HG03025 (cell line): ENCODE measurements around the gene ATP11B.

Experiments
- ATAC-seq: cut with Tn5 transposase; IDR thresholded peaks from one replicate; pipeline ENCODE4 v1.9.1; 2021; ENCODE audit warnings: mild to moderate bottlenecking, moderate library complexity; ENCODE audit not compliant: unreplicated experiment, low FRiP score

Gene ATP11B

GRCh38 chr3:182792901-182793662 lies at the start of gene ATP11B:
ATP11B (plus strand) TSS chr3:182793504; CDS start chr3:182793760, 256 bp downstream.
- ATAC-seq, result peak; percentile 74

DNA sequence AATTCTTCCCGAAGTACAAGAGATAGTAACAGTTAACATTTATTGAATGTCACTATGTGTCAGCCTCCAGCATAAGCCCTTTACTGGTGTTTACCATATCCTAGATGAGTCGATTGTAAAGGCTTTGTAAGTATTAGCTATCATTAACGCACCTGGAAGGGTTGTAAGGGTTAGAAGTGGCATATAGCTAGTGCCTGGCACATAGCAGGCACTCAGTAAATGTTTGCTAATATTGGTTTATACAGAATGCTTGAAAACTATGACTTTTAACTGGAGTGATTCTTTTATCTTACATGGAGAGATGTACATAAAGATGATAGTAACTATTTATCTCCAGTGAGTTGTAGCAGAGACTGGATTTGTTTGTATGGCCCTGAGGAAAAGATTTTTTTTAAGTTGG lies 46.3 kb upstream of the ATP11B start:
- ATAC-seq, result no peak

DNA sequence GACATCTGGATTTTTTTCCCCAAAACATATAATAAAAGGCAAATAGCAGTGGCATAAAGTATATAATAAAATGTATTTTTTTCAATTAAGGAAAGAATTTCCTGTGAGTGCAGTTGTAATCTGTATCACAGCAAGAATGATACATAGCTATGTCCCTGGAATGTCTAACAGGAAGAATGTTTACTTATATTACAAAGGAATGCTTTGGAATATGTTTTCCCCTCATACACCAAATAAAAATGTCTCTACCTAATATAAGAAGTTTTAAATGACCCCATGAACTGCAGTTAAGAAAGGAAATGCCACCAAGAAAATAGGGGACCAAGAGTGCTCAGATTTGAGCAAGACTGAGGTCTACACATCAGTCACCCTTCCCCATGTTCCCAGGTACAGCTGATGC lies 38.0 kb upstream of the ATP11B start:
- no peak for ATAC-seq

DNA sequence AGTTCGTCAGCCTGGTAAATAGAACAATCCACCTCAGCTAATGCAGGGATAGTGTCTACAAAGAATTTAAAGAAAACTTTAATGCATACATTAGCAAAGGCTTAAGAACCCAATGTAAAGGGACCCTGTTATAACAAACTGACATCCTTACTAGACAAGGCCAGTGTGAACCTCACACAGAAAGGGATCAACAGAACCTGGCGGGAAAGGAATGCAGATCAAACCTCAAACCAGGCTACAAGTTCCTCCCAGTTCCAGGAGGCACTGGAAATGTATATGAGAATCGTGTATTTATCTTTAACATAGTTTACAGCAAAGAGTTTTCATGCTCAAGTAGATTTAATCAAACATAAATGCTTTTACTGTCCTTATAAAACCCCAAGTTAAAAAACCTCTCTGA lies 37.6 kb upstream of the ATP11B start:
- ATAC-seq, result no peak

DNA sequence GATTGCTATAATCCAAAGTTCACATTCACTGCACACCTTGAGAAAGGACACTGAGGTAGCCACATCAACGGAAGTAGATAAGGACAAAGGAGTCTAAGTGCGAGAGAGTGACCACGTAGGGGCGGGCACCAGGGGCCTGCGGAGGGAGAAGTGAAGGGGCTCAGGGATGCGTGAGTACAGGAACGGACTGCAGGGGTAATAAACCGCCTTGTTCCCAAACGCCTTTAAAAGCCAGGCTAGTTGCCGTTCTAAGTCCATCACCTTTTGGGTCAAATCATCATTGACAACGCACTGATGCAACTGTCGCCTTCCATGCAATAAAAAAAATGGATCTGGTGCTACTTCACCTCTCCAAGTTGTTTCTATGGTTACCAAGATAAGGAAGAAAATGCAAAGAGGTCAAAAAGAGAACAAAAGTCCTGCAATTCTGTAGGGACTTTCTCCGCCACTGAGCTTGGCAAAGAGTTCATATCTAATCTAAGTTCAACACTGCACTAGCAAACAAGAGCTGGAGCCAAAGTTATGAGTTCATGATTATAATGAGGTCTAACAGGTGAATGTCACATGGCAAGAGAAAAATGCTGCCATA lies 32.6 kb upstream of the ATP11B start:
- no peak for ATAC-seq

DNA sequence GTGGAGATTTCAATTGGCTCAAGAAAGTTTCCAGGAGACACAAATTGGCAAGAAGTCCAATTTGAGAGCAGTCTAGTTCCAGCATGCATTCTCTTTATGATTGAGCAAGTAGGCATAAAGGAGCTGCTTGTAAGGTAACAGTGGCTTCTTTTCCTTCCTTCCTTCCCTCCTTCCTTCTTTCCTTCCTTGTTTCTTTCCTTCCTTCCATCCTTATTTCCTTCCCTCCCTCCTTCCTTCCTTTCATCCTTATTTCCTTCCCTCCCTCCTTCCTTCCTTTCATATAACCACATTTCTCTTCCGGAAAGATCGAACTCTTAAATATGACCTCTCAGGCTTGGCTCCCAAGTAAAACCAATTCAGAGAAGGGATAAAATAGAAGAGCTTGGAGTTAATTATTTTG lies 29.4 kb upstream of the ATP11B start:
- no peak for ATAC-seq

DNA sequence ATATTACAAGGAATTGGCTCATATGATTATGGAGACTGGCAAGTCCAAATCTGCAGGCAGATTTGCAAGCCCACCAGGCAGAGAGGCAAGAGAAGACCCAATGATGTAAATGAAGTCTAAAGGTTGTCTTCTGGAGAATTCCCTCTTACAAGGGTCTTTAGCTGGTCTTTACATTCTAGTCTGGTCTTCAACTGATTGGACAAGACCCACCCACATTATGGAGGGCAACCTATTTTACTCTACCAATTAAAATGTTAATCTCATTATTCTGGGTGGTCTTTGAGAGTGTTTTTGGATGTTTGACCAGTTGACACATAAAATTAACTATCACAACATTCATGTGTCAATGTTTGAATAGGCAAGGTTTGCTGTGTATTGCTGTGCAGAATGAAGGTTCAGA lies 28.0 kb upstream of the ATP11B start:
- no peak for ATAC-seq

DNA sequence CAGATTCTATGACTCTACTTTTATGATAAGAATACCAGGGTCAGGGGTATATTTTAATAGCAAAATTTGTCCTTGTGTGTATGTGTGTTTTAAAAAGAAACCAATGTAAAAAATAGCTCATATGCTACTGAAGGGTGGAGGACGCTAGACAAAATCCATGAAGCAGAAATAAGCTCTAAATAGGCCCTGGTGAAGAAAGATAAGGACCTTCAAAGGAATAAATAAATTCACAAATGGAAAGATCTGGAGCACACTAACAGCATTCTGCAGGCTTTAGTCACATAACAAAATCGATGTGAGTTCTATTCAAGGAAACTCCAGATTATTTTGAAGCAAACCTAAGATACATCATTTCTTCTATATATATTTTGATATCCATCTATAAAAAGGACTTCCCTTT lies 27.2 kb upstream of the ATP11B start:
- ATAC-seq, result no peak

DNA sequence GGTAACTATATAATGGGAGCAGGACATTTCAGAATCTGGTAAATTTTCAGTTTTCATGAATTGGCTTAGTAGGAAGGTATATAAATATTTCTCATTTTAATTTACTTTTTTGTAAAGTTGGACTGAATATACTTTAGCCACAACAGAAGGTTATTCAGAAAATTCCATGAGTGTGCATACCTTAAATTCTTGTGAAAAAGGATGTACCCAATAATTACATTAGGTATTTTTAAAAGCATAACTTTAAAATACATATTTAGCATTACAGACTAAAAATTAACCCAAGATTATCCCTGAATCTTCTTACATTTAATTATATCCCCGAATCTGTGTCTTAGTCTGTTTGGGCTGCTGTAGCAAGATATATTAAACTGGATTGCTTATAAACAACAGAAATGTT lies 24.9 kb upstream of the ATP11B start:
- no peak for ATAC-seq

- ATAC-seq, result no peak
Observed at GRCh38 chr3:182769673-182770072, 23.6 kb upstream of the ATP11B start.

DNA sequence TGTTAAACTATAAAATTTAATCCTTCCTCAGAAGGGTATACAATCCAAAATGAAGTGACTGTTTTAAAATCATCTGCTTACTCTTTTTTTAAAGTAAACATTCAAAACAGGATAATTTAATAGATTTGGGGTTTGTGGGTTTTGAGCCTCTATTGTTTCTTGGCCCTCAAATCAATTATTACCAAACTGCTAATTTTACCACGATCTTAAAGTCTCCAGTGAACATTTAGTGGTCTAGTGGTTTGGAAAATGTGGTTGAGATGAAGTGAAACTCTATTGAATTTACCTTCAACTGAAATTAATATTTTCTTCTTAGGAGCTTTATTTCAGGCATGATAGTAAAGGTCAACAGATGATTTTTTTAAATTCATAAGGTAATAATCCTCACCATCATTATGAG lies 11.2 kb upstream of the ATP11B start:
- no peak for ATAC-seq

GRCh38 chr3:182783106-182783505 lies 10.2 kb upstream of the ATP11B start:
- no peak for ATAC-seq

DNA sequence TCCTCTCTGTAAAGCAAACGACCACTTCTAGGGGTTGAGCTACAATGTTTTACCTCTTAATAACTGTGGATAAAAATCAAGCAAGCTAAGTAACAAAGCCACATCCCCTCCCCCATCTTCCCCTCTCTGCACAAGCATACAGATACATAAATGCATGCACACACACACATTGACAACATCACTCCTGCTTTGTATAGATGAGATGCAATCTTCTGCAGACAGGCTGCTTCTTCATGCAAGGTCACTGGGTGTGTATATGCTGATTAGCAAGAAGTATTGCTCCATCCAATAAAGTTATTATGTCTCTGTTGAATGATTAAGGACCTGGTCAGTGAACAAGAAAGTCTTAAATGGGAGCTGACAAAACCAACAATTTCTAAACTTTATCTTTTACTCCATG lies 8.8 kb upstream of the ATP11B start:
- ATAC-seq, result no peak

DNA sequence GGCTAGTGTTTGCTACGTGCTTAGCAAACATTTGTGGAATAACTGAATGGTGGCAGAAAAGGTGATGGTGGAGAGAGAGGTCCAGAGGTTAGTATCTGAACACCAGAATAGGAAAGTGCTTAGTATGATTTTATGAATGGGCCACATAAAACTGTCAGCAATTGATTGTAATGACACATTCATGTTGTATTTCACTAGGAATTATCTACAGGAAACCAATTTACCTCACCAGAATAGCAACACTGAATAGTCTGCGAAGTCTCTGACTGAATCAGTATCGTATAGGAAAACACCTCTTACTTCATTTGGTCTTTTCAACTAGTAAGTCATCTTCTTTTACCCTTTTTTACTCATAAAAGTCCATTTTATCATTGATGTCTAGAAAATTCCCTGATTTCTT lies 8.2 kb upstream of the ATP11B start:
- ATAC-seq, result no peak

DNA sequence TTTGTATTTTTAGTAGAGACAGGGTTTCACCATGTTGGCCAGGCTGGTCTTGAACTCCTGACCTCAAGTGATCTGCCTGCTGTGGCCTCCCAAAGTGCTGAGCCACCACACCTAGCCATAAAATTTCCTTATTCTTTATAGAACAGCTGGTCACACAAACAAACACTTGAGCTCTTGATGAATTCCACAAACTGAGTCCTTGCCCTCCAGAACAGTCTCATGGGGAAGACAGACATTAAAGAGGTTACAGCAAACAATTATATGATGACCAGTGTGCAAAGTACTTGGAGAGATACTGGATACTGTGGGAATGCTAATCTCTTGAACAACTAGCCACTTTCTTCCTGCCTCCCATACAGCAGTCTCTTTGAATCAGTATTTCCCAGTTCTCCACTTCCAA lies 7.5 kb upstream of the ATP11B start:
- ATAC-seq, result no peak

- no peak for ATAC-seq
Observed at GRCh38 chr3:182786564-182787196, 6.6 kb upstream of the ATP11B start.

GRCh38 chr3:182787302-182788036 lies 5.8 kb upstream of the ATP11B start:
- ATAC-seq, result no peak

- no peak for ATAC-seq
Observed at GRCh38 chr3:182789371-182789770, 3.9 kb upstream of the ATP11B start.

- no peak for ATAC-seq
Observed at GRCh38 chr3:182790612-182791011, 2.7 kb upstream of the ATP11B start.

DNA sequence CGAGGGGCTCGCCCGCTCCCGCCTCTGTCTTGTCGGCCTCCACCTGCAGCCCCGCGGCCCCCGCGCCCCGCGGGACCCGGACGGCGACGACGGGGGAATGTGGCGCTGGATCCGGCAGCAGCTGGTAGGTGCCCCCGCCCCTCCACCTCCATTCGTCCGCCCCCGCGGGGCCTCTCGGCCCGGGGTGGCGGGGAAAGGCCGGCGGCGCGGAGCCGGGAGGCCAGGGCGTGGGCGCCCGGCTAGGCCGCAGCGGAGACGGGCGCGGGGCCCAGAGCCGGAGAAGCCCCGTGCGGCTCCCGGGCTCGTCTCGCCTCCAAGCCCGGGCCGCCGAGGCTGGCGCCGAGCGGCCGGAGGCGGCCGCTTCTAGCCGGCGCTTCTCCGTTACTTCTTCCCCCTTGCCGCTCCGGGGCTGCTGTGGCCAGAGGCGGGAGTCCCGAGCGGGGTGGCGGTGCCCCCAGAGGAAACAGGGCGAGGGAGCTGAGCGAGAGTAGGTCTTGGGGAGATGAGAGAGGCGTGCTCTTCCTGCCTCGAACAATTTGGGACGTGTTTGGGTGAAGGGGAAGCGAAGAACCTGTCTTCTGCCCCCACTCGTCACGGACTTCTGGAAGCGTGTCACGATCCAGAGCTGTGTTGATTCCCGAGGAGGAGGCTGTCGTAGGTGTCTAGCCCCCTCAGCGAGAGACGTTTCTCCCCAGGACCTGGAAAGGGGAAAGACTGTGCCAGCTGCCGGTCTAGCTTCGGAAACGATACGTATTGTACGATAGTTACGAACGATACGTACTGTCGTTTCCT lies 555 bp downstream of the ATP11B start:
- ATAC-seq, result peak; percentile 35
